T47D (cell line): ENCODE data around the gene DOCK1.
"Not testable (repeated sequence)": the region's sequence is repeated elsewhere in the genome, so short reads cannot be mapped to it uniquely, and the experiment has no call there.

Source experiments
- DNase-seq, 2 experiments: peaks; one replicate each; pipeline versions ENCODE4 v3.0.0 to v3.0.0-alpha.2; 2011 to 2012; ENCODE audit warnings: low read depth in 1 of 2, low spot score in 1 of 2
- JUND ChIP-seq: IDR thresholded peaks from 2 replicates; pipeline ENCODE4 v1.6.1; 2012; ENCODE audit warnings: low read depth
- in situ Hi-C: cut with HindIII; loops from 2 replicates; pipeline ENCODE4 v1.10.0; 2016; ENCODE audit warnings: low sequenced_read_pairs, low pct_unique_long_range_greater_than_20kb

DOCK1 gene

DNA sequence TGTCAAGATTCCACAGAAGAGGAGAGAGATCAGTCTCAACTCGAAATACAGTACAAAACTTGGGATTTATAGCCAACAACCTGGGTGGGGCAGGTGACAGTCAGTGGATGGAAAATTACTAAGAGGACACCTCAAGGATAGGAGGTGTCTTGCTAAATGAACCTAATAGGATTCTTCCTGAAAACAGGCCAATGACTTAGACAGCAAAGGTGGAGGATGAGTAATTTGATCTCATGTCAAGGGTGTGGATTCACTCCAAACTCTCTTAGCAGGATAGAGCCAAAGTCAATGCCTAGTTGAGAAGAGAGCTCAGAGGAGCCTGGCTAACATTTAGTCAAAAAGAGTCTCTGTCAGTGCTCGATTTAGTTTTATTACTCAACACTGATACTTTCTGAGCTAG, 397.9 kb downstream of the DOCK1 start:
- in situ Hi-C loops, result no loop called here
- DNase-seq, result no peak
- no peak for TF ChIP-seq JUND

DNA sequence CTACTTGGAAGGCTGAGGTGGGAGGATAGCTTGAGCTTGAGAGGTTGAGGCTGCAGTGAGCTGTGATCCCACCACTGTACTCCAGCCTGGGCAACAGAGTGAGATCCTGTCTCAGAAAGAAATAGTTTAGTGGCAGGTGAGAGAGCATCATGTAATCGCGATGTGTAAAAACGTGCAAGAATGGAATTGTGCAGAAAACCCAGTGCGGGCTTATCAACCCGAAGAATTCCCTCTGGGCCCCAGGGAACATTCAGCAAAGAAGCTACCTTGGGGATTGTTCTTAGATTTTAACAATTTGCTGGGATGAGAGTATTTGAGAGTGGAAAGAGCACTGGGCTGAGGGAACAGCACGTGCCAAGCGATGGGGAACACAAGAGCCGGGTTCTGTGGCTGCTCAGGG, 398.5 kb downstream of the DOCK1 start:
- in situ Hi-C loops, result no loop called here
- no peak for DNase-seq
- no peak for TF ChIP-seq JUND

DNA sequence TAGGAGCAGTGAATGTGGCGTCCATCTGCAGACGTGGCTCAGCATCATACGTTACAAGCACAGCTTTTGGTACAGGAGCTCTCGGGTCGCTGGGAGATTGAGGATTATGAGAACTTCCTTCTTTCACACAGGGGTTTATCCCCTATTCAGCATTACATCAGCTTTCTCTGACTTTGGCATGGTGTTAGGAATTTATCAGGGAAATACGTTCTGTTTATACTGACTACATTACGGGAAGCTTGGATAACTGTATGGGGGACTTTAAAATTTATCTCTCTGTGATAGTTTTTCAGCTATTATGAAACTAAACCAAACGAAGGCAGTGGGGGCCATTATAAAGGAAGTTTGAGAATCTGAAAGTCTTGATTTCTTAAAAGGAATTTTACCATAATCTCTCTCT, 401.3 kb downstream of the DOCK1 start:
- no peak for DNase-seq
- in situ Hi-C loops, result no loop called here
- no peak for TF ChIP-seq JUND

- in situ Hi-C loops, result no loop called here
- TF ChIP-seq JUND, result no peak
- DNase-seq, result no peak
Observed at GRCh38 chr10:127307338-127307737, 402.1 kb downstream of the DOCK1 start.

GRCh38 chr10:127308031-127308430, 402.8 kb downstream of the DOCK1 start:
- in situ Hi-C loops, result no loop called here
- no peak for TF ChIP-seq JUND
- DNase-seq, result no peak

- in situ Hi-C loops, result not testable (repeated sequence)
Observed at GRCh38 chr10:127309619-127310018, 404.4 kb downstream of the DOCK1 start.

DNA sequence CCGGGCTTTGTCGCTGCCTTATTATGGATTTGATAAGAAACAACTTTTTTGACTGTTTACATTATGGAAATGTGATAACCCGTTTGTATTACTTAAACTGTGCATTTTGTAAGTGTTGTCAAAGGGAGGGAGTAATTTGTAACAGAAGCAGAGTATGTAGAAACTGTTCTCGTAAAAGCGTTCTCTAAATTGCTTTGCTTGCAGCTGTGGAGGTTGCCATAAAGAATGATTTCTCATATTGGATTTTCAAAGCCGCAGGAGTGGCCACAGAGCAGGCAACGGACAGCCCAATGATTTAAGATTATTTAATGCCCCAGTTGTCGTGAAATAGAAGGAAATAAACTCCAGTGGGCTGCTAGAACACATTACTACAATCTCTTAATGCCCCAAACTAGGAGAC, 405.2 kb downstream of the DOCK1 start:
- no peak for DNase-seq
- no peak for TF ChIP-seq JUND
- in situ Hi-C loops, result no loop called here

More at GRCh38 chr10:127309619-127310018, 404.4 kb downstream of the DOCK1 start:
- not testable (repeated sequence) for DNase-seq

DNA sequence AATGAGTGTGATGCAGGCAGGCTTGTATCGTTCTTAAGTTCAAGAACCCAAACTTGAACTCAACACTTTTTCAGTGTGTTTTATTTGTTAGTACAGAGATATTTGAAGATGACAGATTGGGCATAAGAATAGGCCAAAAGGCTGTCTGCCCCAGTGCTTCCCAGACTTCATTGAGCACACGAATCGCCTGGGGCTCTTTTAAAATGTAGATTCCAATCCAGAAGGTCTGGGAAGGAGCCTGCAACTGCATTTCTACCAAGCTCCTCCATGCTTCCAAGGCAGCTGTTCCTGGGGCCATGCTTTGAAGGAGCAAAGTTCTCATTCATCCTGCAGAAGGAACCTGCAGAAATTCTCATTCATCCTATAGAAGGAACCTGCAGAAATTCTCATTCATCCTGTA, 405.7 kb downstream of the DOCK1 start:
- in situ Hi-C loops, result no loop called here
- DNase-seq, result no peak
- TF ChIP-seq JUND, result no peak

DNA sequence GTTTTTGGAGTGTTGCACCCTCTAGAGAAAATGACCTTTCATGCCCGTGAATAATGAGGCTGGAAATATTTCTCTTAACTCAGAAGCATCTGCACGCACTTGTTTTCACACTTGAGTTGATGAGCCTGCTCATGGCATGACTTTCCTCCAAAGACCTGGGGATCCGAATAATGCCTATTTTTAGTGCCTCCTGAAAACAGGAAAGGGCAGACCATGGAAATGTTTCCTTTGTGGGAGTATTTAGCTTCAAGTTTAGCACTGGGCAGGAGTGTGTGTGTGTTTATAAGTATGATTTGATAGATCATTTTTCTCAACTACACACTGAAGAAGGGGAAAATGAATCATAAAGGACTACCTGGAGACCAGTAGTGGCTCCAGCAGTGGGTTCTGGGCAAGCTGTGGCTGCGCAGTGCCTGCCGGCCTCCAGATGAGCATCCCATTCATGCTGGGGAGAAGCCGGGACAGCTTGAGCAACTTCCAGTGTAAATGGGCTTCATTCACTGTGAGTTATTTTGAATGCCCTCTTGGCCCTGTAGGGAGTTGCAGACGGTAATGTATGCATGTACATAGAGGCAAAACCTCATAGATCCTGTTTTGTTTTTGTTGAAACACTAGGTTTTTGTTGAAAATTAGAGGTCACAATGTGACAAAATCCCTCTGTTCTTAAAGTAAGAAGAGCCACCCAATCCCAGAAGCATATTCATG, 408.9 kb downstream of the DOCK1 start:
- in situ Hi-C loops, result no loop called here
- DNase-seq, result no peak
- no peak for TF ChIP-seq JUND

- no peak for DNase-seq
- TF ChIP-seq JUND, result no peak
- in situ Hi-C loops, result no loop called here
Observed at GRCh38 chr10:127314797-127315196, 409.6 kb downstream of the DOCK1 start.

DNA sequence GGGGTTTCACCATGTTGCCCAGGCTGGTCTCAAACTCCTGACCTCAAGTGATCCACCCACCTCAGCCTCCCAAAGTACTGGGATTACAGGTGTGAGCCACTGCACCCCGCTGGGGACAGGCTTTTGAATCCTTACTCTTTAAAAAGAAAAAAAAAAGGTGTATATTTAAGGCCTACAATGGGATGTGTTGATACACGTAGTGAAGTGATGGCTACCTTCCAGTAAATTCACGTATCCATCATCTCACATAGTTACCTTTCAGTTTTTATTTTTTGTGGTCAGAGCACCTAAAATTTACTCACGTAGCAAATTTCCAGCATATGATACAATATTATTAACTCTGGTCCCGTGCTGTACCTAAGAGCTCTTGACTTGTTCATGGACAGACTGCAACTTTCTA, 410.7 kb downstream of the DOCK1 start:
- in situ Hi-C loops, result no loop called here
- no peak for TF ChIP-seq JUND
- DNase-seq, result no peak

- in situ Hi-C loops, result no loop called here
- no peak for DNase-seq
- TF ChIP-seq JUND, result no peak
Observed at GRCh38 chr10:127318396-127318795, 413.2 kb downstream of the DOCK1 start.

DNA sequence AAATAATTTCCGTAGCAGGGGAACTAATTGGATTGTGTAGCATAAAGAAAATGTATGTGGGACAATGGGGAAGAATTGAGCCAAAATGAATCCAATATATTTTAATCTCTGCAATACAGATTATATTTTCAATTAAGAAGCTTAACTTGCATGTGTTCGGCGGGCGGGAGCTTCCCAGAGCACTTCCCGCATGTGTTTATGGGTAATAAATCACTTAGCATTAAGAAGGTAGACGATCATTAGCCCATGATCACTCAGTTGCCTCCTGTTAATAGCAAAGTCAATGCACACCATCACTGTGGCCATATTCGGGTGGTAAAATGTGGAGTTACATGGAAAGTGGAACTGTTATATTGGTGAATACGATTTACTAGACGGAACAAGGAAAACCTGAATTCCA, 414.0 kb downstream of the DOCK1 start:
- no peak for TF ChIP-seq JUND
- in situ Hi-C loops, result no loop called here

DNA sequence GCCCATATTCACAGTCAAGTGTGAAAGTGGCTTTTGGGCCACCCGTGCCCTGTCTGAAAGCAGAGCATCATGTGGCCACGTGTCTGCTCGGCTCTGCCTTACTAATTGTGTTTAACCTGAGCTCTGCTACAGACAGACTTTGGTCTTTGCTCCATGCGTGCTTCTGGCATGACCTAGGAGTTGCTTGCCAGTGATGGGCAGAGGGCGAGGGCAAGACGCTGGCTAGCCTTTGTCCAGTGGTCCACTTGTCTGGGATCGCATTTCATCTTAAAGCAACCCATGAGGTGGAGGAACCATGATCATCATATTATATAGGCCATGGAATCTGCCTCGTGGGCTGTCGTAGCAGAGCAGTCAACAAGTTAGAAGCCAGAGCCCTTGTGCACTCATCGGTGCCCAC, 414.5 kb downstream of the DOCK1 start:
- in situ Hi-C loops, result no loop called here
- DNase-seq, result no peak
- no peak for TF ChIP-seq JUND

More for the DNA sequence above, 414.0 kb downstream of the DOCK1 start:
- DNase-seq, result no peak
